HG03565 (cell line): ENCODE results near the gene TLCD1.

Experiments used
- ATAC-seq: cut with Tn5 transposase; IDR thresholded peaks from one replicate; pipeline ENCODE4 v1.9.1; 2021; ENCODE audit warnings: mild to moderate bottlenecking, moderate library complexity; ENCODE audit not compliant: unreplicated experiment

The TLCD1 gene, protein sequence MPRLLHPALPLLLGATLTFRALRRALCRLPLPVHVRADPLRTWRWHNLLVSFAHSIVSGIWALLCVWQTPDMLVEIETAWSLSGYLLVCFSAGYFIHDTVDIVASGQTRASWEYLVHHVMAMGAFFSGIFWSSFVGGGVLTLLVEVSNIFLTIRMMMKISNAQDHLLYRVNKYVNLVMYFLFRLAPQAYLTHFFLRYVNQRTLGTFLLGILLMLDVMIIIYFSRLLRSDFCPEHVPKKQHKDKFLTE

DNA sequence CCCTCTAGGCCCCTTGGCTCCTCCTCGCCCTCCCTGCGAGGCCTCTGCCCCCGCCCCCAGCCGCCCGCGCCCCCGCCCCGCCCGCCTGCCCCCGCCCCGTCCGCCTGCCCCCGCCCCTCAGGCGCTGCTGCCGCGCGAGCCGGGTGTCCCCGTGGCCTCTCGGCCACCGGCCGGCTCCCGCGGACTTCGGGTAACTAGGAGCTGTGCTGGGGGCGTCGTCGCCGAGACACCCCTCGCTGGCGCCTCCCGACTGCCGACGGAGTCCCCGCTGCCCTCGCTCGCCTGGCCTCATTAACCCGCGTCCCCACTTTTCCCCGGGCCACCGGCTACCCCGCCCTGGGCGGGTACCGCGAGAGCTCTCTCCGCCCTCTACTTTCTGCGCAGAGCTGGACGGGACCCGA lies at the start of gene TLCD1:
Gene TLCD1 (minus strand): TSS at position 8 of the 401 bp plus-strand sequence. CDS start 136 bp downstream, outside the sequence.
- no peak for ATAC-seq

DNA sequence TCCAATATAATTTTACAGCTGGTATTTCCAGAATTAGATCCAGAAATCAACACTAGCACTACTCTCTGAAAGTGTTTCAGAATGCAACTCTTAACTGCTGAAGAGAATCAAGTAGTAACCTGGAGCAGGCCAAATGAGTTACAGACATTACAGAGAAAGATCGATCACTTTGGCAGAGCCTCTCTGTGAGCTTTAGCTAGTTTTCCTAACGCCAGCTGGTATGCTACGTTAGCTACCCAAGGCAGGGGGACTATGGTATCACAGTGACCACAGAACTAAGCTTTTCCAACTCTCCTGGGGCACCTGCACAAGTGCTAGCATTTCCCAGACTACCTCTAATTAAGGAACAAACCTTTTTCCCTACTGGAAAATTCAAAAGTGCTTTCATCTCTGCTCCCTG lies 48.2 kb upstream of the TLCD1 start:
- no peak for ATAC-seq

DNA sequence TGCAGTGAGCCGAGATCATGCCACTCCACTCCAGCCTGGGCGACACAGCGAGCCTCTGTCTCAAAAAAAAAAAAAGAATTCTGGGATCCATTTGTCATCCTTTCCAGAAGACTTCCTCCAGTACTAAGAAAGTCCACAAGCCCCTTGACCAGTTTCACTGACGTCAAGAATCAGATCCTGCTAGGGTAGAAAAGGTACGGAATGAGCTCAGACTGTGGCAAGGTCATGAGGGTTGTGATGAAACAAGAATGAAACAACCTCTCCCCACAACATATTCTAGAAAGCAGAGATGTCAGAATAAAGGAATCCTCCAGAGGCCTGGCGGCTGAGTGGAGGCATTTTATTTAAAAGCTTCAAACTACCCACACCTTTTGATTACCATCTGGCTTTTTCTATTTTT lies 47.7 kb upstream of the TLCD1 start:
- ATAC-seq = no peak

DNA sequence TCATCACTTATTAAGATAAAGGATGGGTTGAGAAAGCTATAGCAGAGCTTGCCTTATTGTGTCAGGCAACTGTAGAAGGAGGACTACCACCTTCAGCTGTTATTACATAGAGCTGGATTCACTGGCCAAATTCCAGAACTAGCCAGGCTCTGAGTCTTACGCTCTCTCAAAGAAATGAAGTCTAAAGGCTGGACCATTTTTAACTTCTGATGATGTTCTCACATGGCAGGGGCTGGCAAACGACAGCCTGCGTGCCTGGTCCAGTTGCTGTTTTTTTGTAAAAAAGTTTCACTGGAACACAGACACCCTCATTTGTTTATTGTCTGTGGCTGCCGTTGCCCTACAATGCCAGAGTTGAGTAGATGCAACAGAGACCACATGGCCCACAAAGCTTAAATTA lies 39.0 kb upstream of the TLCD1 start:
- ATAC-seq = no peak

DNA sequence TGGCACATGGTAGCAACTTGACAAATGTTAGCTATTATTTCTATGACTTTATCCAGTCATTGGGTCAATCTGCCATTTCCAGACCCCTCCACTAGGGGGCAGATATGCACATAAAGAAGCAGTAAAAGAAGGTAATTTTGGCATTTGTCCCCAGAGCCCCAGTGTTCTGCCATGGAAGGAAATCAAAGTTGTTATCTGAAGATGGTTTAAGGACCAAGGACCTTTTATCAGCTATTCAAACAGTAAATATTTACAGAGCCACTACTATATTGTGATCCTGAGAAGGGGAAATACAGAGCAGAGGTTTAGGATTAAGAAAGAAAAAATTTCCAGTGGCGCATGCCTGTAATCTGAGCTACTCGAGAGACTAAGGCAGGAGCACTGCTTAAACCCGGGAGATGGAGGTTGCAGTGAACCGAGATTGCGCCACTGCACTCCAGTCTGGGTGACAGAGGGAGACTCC lies 37.8 kb upstream of the TLCD1 start:
- ATAC-seq = no peak

GRCh38 chr17:28763137-28763799 lies 37.2 kb upstream of the TLCD1 start:
- ATAC-seq = no peak

DNA sequence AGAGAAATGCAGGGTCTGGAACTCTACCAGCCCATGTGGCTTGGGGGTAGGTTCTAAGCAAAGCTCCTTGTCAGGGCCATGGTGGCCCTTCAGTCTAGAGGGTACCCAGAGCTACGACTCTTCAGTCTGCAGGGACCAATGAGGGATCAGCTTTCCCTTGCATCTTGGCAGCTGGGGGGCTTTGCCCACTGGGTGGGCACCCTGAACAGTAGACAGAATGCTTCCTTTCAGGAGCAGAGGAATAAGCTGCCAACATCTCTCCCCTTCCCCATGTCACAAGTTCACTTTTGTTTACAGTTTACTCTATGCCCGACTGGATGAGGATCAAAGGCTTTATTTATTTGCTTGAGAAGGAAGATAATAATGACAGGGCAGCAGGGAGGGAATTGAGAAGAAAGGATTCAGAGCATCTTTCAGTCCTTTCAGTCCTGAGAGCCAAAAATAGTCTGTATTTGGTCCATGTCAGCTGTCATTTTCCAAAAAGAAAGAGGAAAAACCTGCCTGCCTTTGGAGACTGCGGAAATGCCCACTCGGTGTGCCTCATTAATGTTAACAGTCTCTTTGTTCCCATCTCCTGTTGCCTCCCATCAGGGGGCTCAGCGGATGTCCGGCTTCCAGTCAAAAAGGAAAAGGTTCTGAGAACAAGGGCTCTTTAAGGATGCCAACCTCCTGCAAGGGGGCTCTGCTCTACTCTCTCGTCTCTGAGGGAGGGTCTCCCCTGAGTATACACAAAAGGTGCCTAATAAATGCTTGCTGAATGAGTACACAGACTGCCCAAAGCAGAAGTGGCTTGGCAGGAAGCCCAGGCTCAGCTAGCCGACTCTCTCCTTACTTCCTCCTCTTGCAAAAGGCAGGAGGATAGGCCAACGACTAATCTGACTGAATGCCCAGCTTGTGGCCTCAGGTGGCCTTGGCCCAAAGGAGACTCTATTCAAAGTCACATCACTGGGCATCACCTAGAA lies 34.8 kb upstream of the TLCD1 start:
- ATAC-seq = no peak

DNA sequence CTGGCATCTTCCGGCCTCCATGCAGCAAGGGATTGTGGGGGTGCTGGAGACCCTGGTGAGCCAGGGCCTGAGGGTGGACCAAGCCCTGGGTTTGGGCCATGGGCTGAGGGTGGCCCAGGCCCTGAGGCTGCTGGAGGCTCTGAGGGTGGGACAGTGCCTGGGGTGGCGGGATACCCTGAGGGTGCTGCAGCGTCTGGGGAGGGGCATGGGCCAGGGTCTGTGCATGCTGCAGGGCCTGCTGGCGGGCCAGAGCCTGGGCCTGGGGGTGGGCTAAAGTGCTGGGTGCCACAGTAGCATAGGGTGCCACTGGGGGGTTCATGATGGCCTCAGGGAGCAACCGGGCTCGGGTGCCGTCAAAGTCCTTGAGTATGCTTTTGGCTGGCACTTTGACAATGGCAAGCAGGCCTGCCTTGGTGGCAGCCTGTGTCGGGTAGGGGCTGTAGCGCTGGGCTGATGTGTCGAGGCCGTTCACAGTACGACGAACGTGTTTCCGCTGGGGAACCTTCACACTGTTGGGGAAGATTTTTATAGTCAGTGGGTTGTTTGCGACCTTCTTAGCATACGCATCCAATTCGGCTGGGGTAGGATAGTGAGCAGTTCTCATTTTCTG lies 33.3 kb upstream of the TLCD1 start:
- no peak for ATAC-seq

- ATAC-seq = no peak
Measured at GRCh38 chr17:28758411-28759121, 32.5 kb upstream of the TLCD1 start.

DNA sequence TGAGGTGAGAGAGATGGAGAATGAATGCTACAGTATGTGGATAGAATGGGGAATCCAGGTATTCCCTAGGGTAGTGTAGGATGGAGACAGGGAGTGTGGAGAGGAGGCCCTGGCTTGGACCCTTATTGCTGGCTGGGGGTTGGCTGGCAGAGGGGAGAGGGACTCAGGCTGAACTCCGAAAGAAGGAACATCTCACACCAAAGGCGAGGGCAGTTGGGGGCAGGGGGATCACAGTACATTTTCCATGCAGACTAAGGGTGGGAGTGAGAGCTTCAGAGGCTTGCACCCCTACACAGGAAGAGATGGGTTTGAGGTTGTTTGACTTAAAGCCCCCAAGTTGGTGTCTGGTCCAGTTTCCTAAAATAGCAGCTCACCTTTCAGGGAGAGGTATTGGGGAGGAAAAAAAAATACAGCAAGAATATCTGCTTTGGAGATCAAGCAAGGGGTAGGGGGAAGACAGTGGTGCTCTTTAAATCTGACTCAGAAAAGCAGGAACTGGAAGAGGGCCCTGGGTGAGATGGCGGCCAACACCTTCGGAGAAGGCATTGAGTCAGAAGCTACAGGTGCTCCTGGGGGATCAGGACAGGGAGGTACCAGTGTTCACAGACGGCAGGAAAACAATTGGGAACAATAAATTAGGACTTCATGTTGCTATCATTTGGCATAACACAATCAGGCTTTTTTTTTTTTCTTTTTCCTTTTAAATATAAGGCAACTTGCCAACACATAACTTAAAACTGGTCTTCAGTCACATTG lies 30.2 kb upstream of the TLCD1 start:
- ATAC-seq = no peak

DNA sequence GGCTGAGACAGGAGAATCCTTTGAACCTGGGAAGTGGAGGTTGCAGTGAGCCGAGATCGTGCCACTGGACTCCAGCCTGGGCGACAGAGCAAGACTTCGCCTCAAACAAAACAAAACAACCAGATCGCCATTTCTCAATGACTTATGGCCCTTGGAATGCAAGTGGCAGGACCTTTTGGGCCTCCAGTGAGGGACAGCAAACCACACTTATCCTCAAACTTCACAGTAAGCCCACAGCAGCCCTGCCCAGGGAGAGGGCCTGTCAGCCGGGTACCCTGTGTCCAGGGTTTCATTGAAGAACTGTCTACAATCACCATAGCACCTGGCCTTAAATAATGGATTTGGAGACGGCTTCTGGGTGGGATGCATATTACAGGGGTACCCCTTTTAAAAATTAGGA lies 29.5 kb upstream of the TLCD1 start:
- ATAC-seq = no peak

GRCh38 chr17:28751600-28752366 lies 25.8 kb upstream of the TLCD1 start:
- ATAC-seq = no peak

- peak; percentile 72 for ATAC-seq
Measured at GRCh38 chr17:28750178-28751047, 24.4 kb upstream of the TLCD1 start.

DNA sequence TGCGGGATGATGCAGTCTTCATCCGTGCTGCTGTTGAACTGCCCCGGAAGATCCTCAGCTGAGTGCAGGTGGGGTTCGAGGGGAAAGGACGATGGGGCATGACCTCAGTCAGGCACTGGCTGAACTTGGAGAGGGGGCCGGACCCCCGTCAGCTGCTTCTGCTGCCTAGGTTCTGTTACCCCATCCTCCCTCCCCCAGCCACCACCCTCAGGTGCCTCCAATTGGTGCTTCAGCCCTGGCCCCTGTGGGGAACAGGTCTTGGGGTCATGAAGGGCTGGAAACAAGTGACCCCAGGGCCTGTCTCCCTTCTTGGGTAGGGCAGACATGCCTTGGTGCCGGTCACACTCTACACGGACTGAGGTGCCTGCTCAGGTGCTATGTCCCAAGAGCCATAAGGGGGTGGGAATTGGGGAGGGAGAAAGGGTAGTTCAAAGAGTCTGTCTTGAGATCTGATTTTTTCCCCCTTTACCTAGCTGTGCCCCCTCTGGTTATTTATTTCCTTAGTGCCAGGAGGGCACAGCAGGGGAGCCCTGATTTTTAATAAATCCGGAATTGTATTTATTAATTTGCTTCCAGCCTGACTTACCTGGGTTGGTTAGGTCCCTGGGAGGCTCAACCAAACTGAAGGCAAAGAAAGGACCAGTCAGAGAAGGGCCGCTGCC lies 23.6 kb upstream of the TLCD1 start:
- no peak for ATAC-seq

- ATAC-seq = no peak
Measured at GRCh38 chr17:28748852-28749515, 23.0 kb upstream of the TLCD1 start.

- no peak for ATAC-seq
Measured at GRCh38 chr17:28747801-28748750, 22.0 kb upstream of the TLCD1 start.
